HUES64 (cell line): Measurements from ENCODE around the gene ANKS4B.
"Not testable (repeated sequence)": the region's sequence is repeated elsewhere in the genome, so short reads cannot be mapped to it uniquely, and the experiment has no call there.

Source experiments
- H3K27ac ChIP-seq: 2 replicates; pipeline ENCODE4 v1.7.0; 2013; ENCODE audit warnings: low read depth, low read length, inconsistent platforms
- H3K27me3 ChIP-seq: 2 replicates; pipeline ENCODE4 v1.6.1; 2013; ENCODE audit warnings: mild to moderate bottlenecking, low read length; ENCODE audit not compliant: insufficient read depth
- H3K36me3 ChIP-seq: 2 replicates; pipeline ENCODE4 v1.6.1; 2013; ENCODE audit warnings: mild to moderate bottlenecking, low read length; ENCODE audit not compliant: insufficient read depth
- H3K4me1 ChIP-seq: 2 replicates; pipeline ENCODE4 v1.6.1; 2013; ENCODE audit warnings: mild to moderate bottlenecking, low read length, moderate library complexity; ENCODE audit not compliant: insufficient read depth
- H3K4me3 ChIP-seq: 2 replicates; pipeline ENCODE4 v1.5.1; 2013; ENCODE audit warnings: mild to moderate bottlenecking, low read length, moderate library complexity
- H3K9ac ChIP-seq: 2 replicates; pipeline ENCODE4 v1.6.1; 2013; ENCODE audit warnings: mild to moderate bottlenecking, low read depth, low read length
- H3K9me3 ChIP-seq: 2 replicates; pipeline ENCODE4 v1.6.1; 2013; ENCODE audit warnings: low read depth, low read length; ENCODE audit not compliant: insufficient read depth
- WGBS: fragments of 150-250, 120-280 bp; methylation state at CpG from one replicate; pipeline ENCODE4 v1.1.7; 2013; ENCODE audit warnings: missing lambda C conversion rate; 5-methylcytosine and 5-hydroxymethylcytosine counted together

The ANKS4B gene

GRCh38 chr16:21263640-21264570 lies 30.4 kb downstream of the ANKS4B start:
- Histone ChIP-seq H3K9me3 (no peaks in the 10 kb centered on the region), H3K4me3 (no peak overlapping the region), H3K27me3 (no peaks in the 10 kb centered on the region), H3K9ac (no peak overlapping the region), H3K36me3 (no peaks in the 10 kb centered on the region), H3K27ac (no peak overlapping the region), H3K4me1 (no peaks in the 10 kb centered on the region)
- WGBS: 80% methylated on average over 14 of the region's 14 CpGs

GRCh38 chr16:21264571-21265036 lies 31.1 kb downstream of the ANKS4B start:
- H3K9ac ChIP-seq: no peak overlapping the region
- WGBS: 95% methylated on average over 3 of the region's 4 CpGs
- no peak overlapping the region for H3K27ac ChIP-seq
- no peaks in the 10 kb centered on the region for H3K36me3 ChIP-seq
- H3K27me3 ChIP-seq: no peaks in the 10 kb centered on the region
- H3K9me3 ChIP-seq: no peaks in the 10 kb centered on the region
- H3K4me3 ChIP-seq: no peak overlapping the region
- no peaks in the 10 kb centered on the region for H3K4me1 ChIP-seq

- no peaks in the 10 kb centered on the region for H3K4me1 ChIP-seq
- no peaks in the 10 kb centered on the region for H3K36me3 ChIP-seq
- no peak overlapping the region for H3K9ac ChIP-seq
- H3K27me3 ChIP-seq: no peaks in the 10 kb centered on the region
- no peak overlapping the region for H3K4me3 ChIP-seq
- no peaks in the 10 kb centered on the region for H3K9me3 ChIP-seq
- 94% methylated on average over 9 of the region's 9 CpGs for WGBS
- no peak overlapping the region for H3K27ac ChIP-seq
Measured at GRCh38 chr16:21265104-21265837, 31.8 kb downstream of the ANKS4B start.

DNA sequence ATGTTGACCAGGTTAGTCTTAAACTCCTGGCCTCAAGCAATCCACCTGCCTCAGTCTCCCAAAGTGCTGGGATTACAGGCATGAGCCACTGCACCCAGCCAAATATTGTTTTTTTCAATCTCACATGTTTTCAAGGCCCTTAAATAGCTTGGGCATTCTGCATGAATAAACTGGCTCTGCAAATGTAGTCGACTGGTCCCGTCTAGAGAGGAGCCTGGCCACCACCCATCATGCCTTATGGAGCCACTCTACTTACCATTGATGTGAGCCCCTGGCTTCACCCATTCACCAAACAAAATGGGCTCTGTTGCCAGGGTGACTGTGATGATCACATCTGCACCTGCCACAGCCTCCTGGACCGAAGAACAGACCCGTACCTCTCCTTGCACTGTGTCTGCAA lies 33.8 kb downstream of the ANKS4B start:
- Histone ChIP-seq H3K9me3 (no peaks in the 10 kb centered on the region), H3K4me3 (no peak overlapping the region), H3K36me3 (no peaks in the 10 kb centered on the region), H3K27ac (no peak overlapping the region), H3K9ac (no peak overlapping the region), H3K27me3 (no peaks in the 10 kb centered on the region), H3K4me1 (no peaks in the 10 kb centered on the region)
- WGBS: 98% methylated on average over 4 of the region's 4 CpGs

- Histone ChIP-seq H3K36me3 (no peaks in the 10 kb centered on the region), H3K27ac (no peak overlapping the region), H3K4me1 (no peaks in the 10 kb centered on the region), H3K9ac (no peak overlapping the region), H3K9me3 (no peaks in the 10 kb centered on the region), H3K4me3 (no peak overlapping the region), H3K27me3 (no peaks in the 10 kb centered on the region)
- 94% methylated on average over 9 of the region's 9 CpGs for WGBS
Measured at GRCh38 chr16:21268236-21268635, 34.7 kb downstream of the ANKS4B start.

GRCh38 chr16:21272253-21272652 lies 38.8 kb downstream of the ANKS4B start:
- H3K9me3 ChIP-seq: no peaks in the 10 kb centered on the region
- H3K36me3 ChIP-seq: no peaks in the 10 kb centered on the region
- H3K27ac ChIP-seq: no peak overlapping the region
- peaks cover 11% of the 10 kb centered on the region for H3K4me1 ChIP-seq
- H3K27me3 ChIP-seq: peaks cover 17% of the 10 kb centered on the region
- no peak overlapping the region for H3K4me3 ChIP-seq
- WGBS: 0% methylated on average over 1 of the region's 2 CpGs
- H3K9ac ChIP-seq: no peak overlapping the region

GRCh38 chr16:21272763-21273162 lies 39.3 kb downstream of the ANKS4B start:
- Histone ChIP-seq H3K4me1 (peaks cover 13% of the 10 kb centered on the region), H3K27me3 (peaks cover 22% of the 10 kb centered on the region)
- not testable (repeated sequence) for H3K9ac ChIP-seq, H3K36me3 ChIP-seq, H3K9me3 ChIP-seq, H3K4me3 ChIP-seq, H3K27ac ChIP-seq
- WGBS: 93% methylated on average over 2 of the region's 3 CpGs

- no peak overlapping the region for H3K9ac ChIP-seq
- H3K4me1 ChIP-seq: peaks cover 13% of the 10 kb centered on the region
- no peaks in the 10 kb centered on the region for H3K36me3 ChIP-seq
- H3K4me3 ChIP-seq: no peak overlapping the region
- 84% methylated on average over 4 of the region's 5 CpGs for WGBS
- H3K27ac ChIP-seq: no peak overlapping the region
- peaks cover 32% of the 10 kb centered on the region for H3K27me3 ChIP-seq
- no peaks in the 10 kb centered on the region for H3K9me3 ChIP-seq
Measured at GRCh38 chr16:21274172-21274726, 40.8 kb downstream of the ANKS4B start.

DNA sequence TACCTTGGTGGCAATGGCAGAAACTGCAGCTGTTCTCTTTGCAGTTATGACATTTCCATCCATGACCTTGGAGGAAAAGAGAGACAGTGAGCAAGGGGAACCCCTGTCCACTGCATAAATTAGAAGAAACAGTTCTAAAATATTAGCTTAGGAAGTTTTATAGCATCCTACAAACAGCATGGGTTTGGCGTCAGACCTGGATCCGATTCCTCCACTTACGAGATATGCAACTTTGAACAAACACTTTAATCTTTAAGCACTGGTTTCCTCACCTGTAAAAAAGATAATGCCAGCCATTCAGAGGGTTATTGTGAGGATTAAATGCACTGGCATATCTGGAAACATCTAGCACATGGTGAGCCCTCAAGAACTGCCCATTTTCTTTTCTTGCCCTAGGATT lies 42.0 kb downstream of the ANKS4B start:
- H3K4me1 ChIP-seq: peaks cover 13% of the 10 kb centered on the region
- H3K9me3 ChIP-seq: no peaks in the 10 kb centered on the region
- no peak overlapping the region for H3K9ac ChIP-seq
- no peak overlapping the region for H3K27ac ChIP-seq
- 86% methylated on average over 3 of the region's 3 CpGs for WGBS
- H3K36me3 ChIP-seq: no peaks in the 10 kb centered on the region
- peaks cover 37% of the 10 kb centered on the region for H3K27me3 ChIP-seq
- H3K4me3 ChIP-seq: no peak overlapping the region

- Histone ChIP-seq H3K9me3 (no peaks in the 10 kb centered on the region), H3K36me3 (no peaks in the 10 kb centered on the region), H3K9ac (no peak overlapping the region), H3K4me3 (no peak overlapping the region), H3K27ac (no peak overlapping the region), H3K4me1 (peaks cover 13% of the 10 kb centered on the region), H3K27me3 (peaks cover 37% of the 10 kb centered on the region)
- 83% methylated on average over 9 of the region's 9 CpGs for WGBS
Measured at GRCh38 chr16:21276090-21276489, 42.6 kb downstream of the ANKS4B start.
